K562 (cell line): Measurements from ENCODE around the gene ACLY. TPM values are rescaled to one million over a fixed set of nuclear protein-coding genes. Genes with fewer than 3 reads are reported as not detected.
A peak's percentile ranks its signal among the peaks of the same experiment; 100 is the strongest.

Experiments
- ATAC-seq: fragments of 200-7000 bp; cut with Tn5 transposase; 3 replicates; pipeline ENCODE4 v1.9.1; 2020; ENCODE audit warnings: moderate library complexity
- BruUV-seq: library from RNA; stranded (reverse); fragments of 400-500 nt; replicated peaks from 2 replicates; lab custom pipeline; 2021; lab: Mats Ljungman, UMichigan
- CTCF ChIA-PET: fragments of 300-600 bp; formaldehyde crosslinking; extraction: SDS; loops from one replicate; lab custom pipeline; 2021; ENCODE audit warnings: low intra/inter-chr PET ratio; lab: Yijun Ruan, JAX
- POLR2A ChIA-PET: fragments of 300-600, 350-650 bp; sonication (Branson Sonifier 250); formaldehyde crosslinking; extraction: SDS; loops from one replicate; lab custom pipeline; 2021; ENCODE audit warnings: antibody characterized with exemption, inconsistent platforms; lab: Yijun Ruan, JAX
- DNase-seq, 4 experiments: peaks; one replicate each; pipeline versions ENCODE4 v3.0.0 to v3.0.0-alpha.2; 2011 to 2018; ENCODE audit warnings: low spot score in 3 of 4, mixed read lengths in 3 of 4; ENCODE audit errors: extremely low read depth in 1 of 4
- FAIRE-seq: peaks from 2 replicates; lab custom pipeline; 2011; peaks lifted over from hg19 to GRCh38; lab: Jason Lieb, UNC
- H2AFZ ChIP-seq: 2 replicates; pipeline ENCODE4 v1.6.0; 2011; ENCODE audit warnings: low read depth, low read length, control low read depth, inconsistent platforms
- H3K27ac ChIP-seq: fragments of 200-600 bp; 3 replicates; pipeline ENCODE4 v1.8.0; 2011; ENCODE audit warnings: low read depth, mild to moderate bottlenecking, control low read depth, inconsistent platforms, low read length, moderate library complexity, mixed read lengths; ENCODE audit errors: extremely low read depth
- H3K27me3 ChIP-seq, 2 experiments: fragments of 300-600 bp in 1 of 2; 2 replicates in 1 of 2; 3 replicates in 1 of 2; pipeline versions ENCODE4 v1.6.0 to v1.8.0; 2011; ENCODE audit warnings: inconsistent platforms in 2 of 2, low read length in 2 of 2, mild to moderate bottlenecking in 1 of 2, mixed read lengths in 1 of 2, moderate library complexity in 1 of 2; ENCODE audit not compliant: control insufficient read depth in 2 of 2, insufficient read depth in 2 of 2
- H3K36me3 ChIP-seq: fragments of 300-600 bp; 3 replicates; pipeline ENCODE4 v1.8.0; 2011; ENCODE audit warnings: mild to moderate bottlenecking, low read length, inconsistent platforms; ENCODE audit not compliant: control insufficient read depth, insufficient read depth
- H3K4me1 ChIP-seq, 2 experiments: fragments of 200-600 bp in 1 of 2; replicated peaks in 1 of 2; 2 replicates in 1 of 2; 3 replicates in 1 of 2; pipeline versions ENCODE4 v1.5.1 to v1.8.0; 2011; ENCODE audit warnings: inconsistent platforms in 2 of 2, low read length in 2 of 2, mild to moderate bottlenecking in 1 of 2, mixed read lengths in 1 of 2, moderate library complexity in 1 of 2; ENCODE audit not compliant: control insufficient read depth in 2 of 2, insufficient read depth in 2 of 2
- H3K4me2 ChIP-seq: 2 replicates; pipeline ENCODE4 v1.6.1; 2011; ENCODE audit warnings: low read length, control low read depth, inconsistent platforms, mixed read lengths; ENCODE audit not compliant: insufficient read depth
- H3K4me3 ChIP-seq: fragments of 200-600 bp; sonication (generic), shearing (Covaris generic); 2 replicates; pipeline ENCODE4 v1.5.1; 2016; ENCODE audit warnings: control low read depth, inconsistent platforms
- H3K79me2 ChIP-seq: fragments of 200-600 bp; 3 replicates; pipeline ENCODE4 v1.8.0; 2011; ENCODE audit warnings: low read length, inconsistent platforms; ENCODE audit not compliant: control insufficient read depth, insufficient read depth
- H3K9ac ChIP-seq, 2 experiments: 2 replicates each; pipeline versions ENCODE4 v1.6.0 to v1.6.1; 2011; ENCODE audit warnings: low read depth in 2 of 2, low read length in 2 of 2, control low read depth in 1 of 2, inconsistent platforms in 1 of 2, mild to moderate bottlenecking in 1 of 2, mixed read lengths in 1 of 2; ENCODE audit not compliant: insufficient read depth in 1 of 2
- H3K9me1 ChIP-seq: one replicate; pipeline ENCODE4 v1.6.0; 2011; ENCODE audit warnings: inconsistent platforms, mild to moderate bottlenecking, low read length, moderate library complexity; ENCODE audit not compliant: control insufficient read depth, insufficient read depth
- H3K9me3 ChIP-seq: replicated peaks from 2 replicates; pipeline ENCODE4 v1.5.1; 2011; ENCODE audit warnings: low read depth, low read length, inconsistent platforms; ENCODE audit not compliant: control insufficient read depth, insufficient read depth
- H4K20me1 ChIP-seq: replicated peaks from 2 replicates; pipeline ENCODE4 v1.6.1; 2011; ENCODE audit warnings: low read length, inconsistent platforms, mixed read lengths; ENCODE audit not compliant: control insufficient read depth, insufficient read depth
- CBX1 ChIP-seq: sonication (generic); IDR thresholded peaks from 2 replicates; pipeline ENCODE4 v1.6.1; 2016; ENCODE audit warnings: antibody characterized with exemption, low read depth, mild to moderate bottlenecking
- CEBPB ChIP-seq: fragments of 450-650 bp; IDR thresholded peaks from 2 replicates; pipeline ENCODE4 v1.6.1; 2016; ENCODE audit warnings: missing genetic modification characterization, missing compliant biosample characterization
- CREB5 ChIP-seq: fragments of 250-450 bp; sonication (Bioruptor Pico); IDR thresholded peaks from 2 replicates; pipeline ENCODE4 v1.5.0; 2020; ENCODE audit warnings: mild to moderate bottlenecking
- CREBBP ChIP-seq: IDR thresholded peaks from one replicate; pipeline ENCODE4 v1.6.1; 2012; ENCODE audit warnings: low read depth, mild to moderate bottlenecking, control low read depth, inconsistent platforms, low read length
- DNMT1 ChIP-seq: fragments of 450-650 bp; IDR thresholded peaks from 2 replicates; pipeline ENCODE4 v1.6.1; 2016; ENCODE audit warnings: antibody characterized with exemption, mild to moderate bottlenecking
- HDAC8 ChIP-seq: fragments of 450-650 bp; IDR thresholded peaks from 2 replicates; pipeline ENCODE4 v1.6.1; 2016; ENCODE audit warnings: mild to moderate bottlenecking, missing genetic modification characterization, moderate library complexity, missing compliant biosample characterization
- NR2F6 ChIP-seq: fragments of 450-650 bp; formaldehyde crosslinking; IDR thresholded peaks from 2 replicates; pipeline ENCODE4 v1.4.0; 2020; ENCODE audit warnings: mild to moderate bottlenecking
- RBM17 ChIP-seq: fragments of 200-400 bp; formaldehyde crosslinking; IDR thresholded peaks from 2 replicates; pipeline ENCODE4 v1.6.1; 2017; ENCODE audit warnings: low read depth, mild to moderate bottlenecking, low read length, borderline replicate concordance
- RCOR1 ChIP-seq, 2 experiments: IDR thresholded peaks; 2 replicates each; pipeline ENCODE4 v1.6.1; 2012; ENCODE audit warnings: low read depth in 2 of 2, low read length in 2 of 2, borderline replicate concordance in 1 of 2, improper control_type of control experiment in 1 of 2
- RNF2 ChIP-seq: sonication (generic); IDR thresholded peaks from 2 replicates; pipeline ENCODE4 v1.6.1; 2016
- SMARCB1 ChIP-seq: IDR thresholded peaks from 2 replicates; pipeline ENCODE4 v1.6.1; 2011; ENCODE audit warnings: improper control_type of control experiment, low read depth; ENCODE audit not compliant: insufficient read length
- SNRNP70 ChIP-seq: fragments of 200-400 bp; formaldehyde crosslinking; optimal IDR thresholded peaks from 2 replicates; pipeline ENCODE3; 2017; ENCODE audit warnings: low read depth, low read length
- TAF9B ChIP-seq: fragments of 450-650 bp; IDR thresholded peaks from 2 replicates; pipeline ENCODE4 v1.6.1; 2018; ENCODE audit warnings: mild to moderate bottlenecking; ENCODE audit not compliant: partially characterized antibody
- ZBTB8A ChIP-seq: fragments of 450-650 bp; IDR thresholded peaks from 2 replicates; pipeline ENCODE4 v1.6.1; 2018; ENCODE audit warnings: mild to moderate bottlenecking, moderate library complexity; ENCODE audit not compliant: partially characterized antibody
- ZNF449 ChIP-seq: fragments of 250-450 bp; sonication (Bioruptor Pico); IDR thresholded peaks from 2 replicates; pipeline ENCODE4 v1.8.0; 2022; ENCODE audit warnings: moderate library complexity, mild to moderate bottlenecking, inconsistent platforms
- ZNF740 ChIP-seq, 3 experiments: fragments of 200-800 bp in 1 of 3; sonication (Bioruptor generic) in 1 of 3; sonication (generic) in 1 of 3; formaldehyde crosslinking in 1 of 3; IDR thresholded peaks; 2 replicates each; pipeline versions ENCODE4 v1.6.1 to v1.8.0; 2016 to 2022; ENCODE audit warnings: mild to moderate bottlenecking in 2 of 3, missing compliant biosample characterization in 2 of 3, missing genetic modification characterization in 2 of 3, missing genetic modification reagents in 1 of 3
- ZNF79 ChIP-seq: fragments of 250-450 bp; sonication (Bioruptor Pico); IDR thresholded peaks from 2 replicates; pipeline ENCODE4 v1.4.0; 2020; ENCODE audit warnings: low read depth, mild to moderate bottlenecking, moderate library complexity
- WGBS: fragments of 100-300 bp; shearing (Covaris generic); methylation state at CpG from one replicate; pipeline ENCODE4 v1.1.6; 2016; ENCODE audit warnings: low coverage, mixed read lengths; ENCODE audit not compliant: insufficient coverage; ENCODE audit errors: missing lambda C conversion rate; 5-methylcytosine and 5-hydroxymethylcytosine counted together
- in situ Hi-C: fragments of 300-500 bp; cut with MboI; formaldehyde crosslinking; loops from 4 replicates; pipeline ENCODE4 v1.15.0; 2018; ENCODE audit warnings: inconsistent platforms, mixed read lengths
- intact Hi-C: fragments of 100-400 bp; cut with micrococcal nuclease; formaldehyde crosslinking; loops from 2 replicates; pipeline ENCODE4 v1.14.2; 2022
- polyA plus RNA-seq, 8 experiments: library from polyadenylated mRNA; depleted of rRNA in 4 of 8; stranded (reverse) in 5 of 8; unstranded in 3 of 8; fragments of >200 nt; fragmentation: Nextera tagmentation in 2 of 8; fragmentation: Illumina TruSeq in 1 of 8; extraction: Ambion mirVana in 2 of 8; extraction: Trizol in 1 of 8; gene quantifications; 2 replicates each; pipeline versions ENCODE4 v1.2.1 to v1.2.3, GENCODE V29; 2011 to 2014; ENCODE audit warnings: inconsistent platforms in 1 of 8, missing spikeins in 1 of 8
- total RNA-seq, 7 experiments: library from RNA; depleted of rRNA in 6 of 7; stranded (reverse); fragments of >200 nt in 6 of 7; fragmentation: Illumina TruSeq in 2 of 7; extraction: Trizol in 2 of 7; gene quantifications; 2 replicates each; pipeline versions ENCODE4 v1.2.1 to v1.2.3, GENCODE V29; 2011 to 2021; ENCODE audit warnings: low replicate concordance in 1 of 7

The ACLY gene
- total and polyA plus RNA-seq, 9 of the 15 experiments (the other 6 are each of a cell fraction or from before 2014, with no cell fraction given), result 42.9 to 280 (median 125) TPM

GRCh38 chr17:41836550-41837196, 82.1 kb downstream of the ACLY start:
- Histone ChIP-seq H3K4me1 (peaks cover 7 to 15% of the 10 kb centered on the region in 2 experiments; a peak in 4 of 5 replicates), H3K4me2 (peak overlapping the region; percentile 89), H3K36me3 (peaks cover 25% of the 10 kb centered on the region; the same call in 2 of the 3 replicates), H3K9me3 (no peaks in the 10 kb centered on the region), H3K27ac (peak overlapping the region; percentile 3; the same call in 1 of the 3 replicates), H3K9me1 (no peaks in the 10 kb centered on the region), H3K4me3 (peak overlapping the region; percentile 77), H2AFZ (peak overlapping the region; percentile 92), H4K20me1 (no peaks in the 10 kb centered on the region), H3K9ac (peak overlapping the region; percentile 47 to 53; a peak in 3 of 4 replicates), H3K79me2 (peaks cover 17% of the 10 kb centered on the region), H3K27me3 (no peaks in the 10 kb centered on the region)
- FAIRE-seq (no peak), DNase-seq (no peak), ATAC-seq (peak; percentile 3; the same call in 1 of the 3 replicates)
- intact Hi-C loops (no loop called here), in situ Hi-C loops (no loop called here)
- BruUV-seq, result no TSS peak
- 32% methylated on average over 21 of the region's 21 CpGs for WGBS
- ChIA-PET CTCF (no interaction called here), POLR2A (interaction anchor here (0.7 to 1.7 kb wide), 3 partner anchors 12 to 342 kb away, joined by 3 to 6 read pairs (median 4); no protein-coding TSS in a partner anchor)
- TF ChIP-seq RNF2 (no peak), SNRNP70 (no peak), CBX1 (no peak), DNMT1 (no peak), RCOR1 (IDR thresholded peaks at IDR 0.05; ENCODE audit: borderline replicate concordance in 1 of 2, low read depth in 2 of 2, low read length in 2 of 2) (no peak), ZNF740 (CRISPR knock-in tag; IDR thresholded peaks at IDR 0.05) (no peak), ZNF740 (tag; IDR thresholded peaks at IDR 0.05) (no peak), RBM17 (no peak), HDAC8 (tag) (no peak), ZNF79 (CRISPR knock-in tag) (no peak), CEBPB (tag) (peak; percentile 47), ZBTB8A (no peak), NR2F6 (CRISPR knock-in tag) (no peak), SMARCB1 (no peak), CREBBP (no peak), TAF9B (no peak), CREB5 (CRISPR knock-in tag) (no peak), ZNF449 (CRISPR knock-in tag) (no peak)
